PC-3 (cell line): ENCODE results near the gene SYAP1. TPM values are rescaled to one million over a fixed set of nuclear protein-coding genes. Genes with fewer than 3 reads are reported as not detected.
"Not testable (repeated sequence)": the region's sequence is repeated elsewhere in the genome, so short reads cannot be mapped to it uniquely, and the experiment has no call there.

Experiments used
- ATAC-seq: fragments of 200-7000 bp; cut with Tn5 transposase; 2 replicates; pipeline ENCODE4 v1.9.1; 2020; ENCODE audit warnings: mild to moderate bottlenecking, moderate library complexity
- BruUV-seq: library from RNA; stranded (reverse); fragments of 400-500 nt; replicated peaks from 2 replicates; lab custom pipeline; 2021; lab: Mats Ljungman, UMichigan
- CTCF ChIA-PET: fragments of 300-600 bp; sonication (Branson Sonifier 250); formaldehyde crosslinking; loops from one replicate; lab custom pipeline; 2022; ENCODE audit warnings: antibody characterized with exemption; lab: Charles Lee
- POLR2A ChIA-PET: fragments of 300-600 bp; sonication (Branson Sonifier 250); formaldehyde crosslinking; loops from one replicate; lab custom pipeline; 2022; ENCODE audit warnings: antibody characterized with exemption; ENCODE audit not compliant: unreplicated experiment; lab: Charles Lee
- DNase-seq: peaks from one replicate; pipeline ENCODE4 v3.0.0-alpha.2; 2015
- H2AFZ ChIP-seq: fragments of 300-600 bp; sonication (generic); 2 replicates; pipeline ENCODE4 v1.6.0; 2016; ENCODE audit warnings: antibody characterized with exemption, low read length
- H3F3A ChIP-seq: fragments of 300-600 bp; sonication (generic); one replicate; pipeline ENCODE4 v1.6.0; 2017; ENCODE audit warnings: antibody characterized with exemption, low read length, control low read depth, mild to moderate bottlenecking; ENCODE audit not compliant: unreplicated experiment
- H3K27ac ChIP-seq: fragments of 300-600 bp; sonication (generic); 2 replicates; pipeline ENCODE4 v1.5.1; 2016; ENCODE audit warnings: mild to moderate bottlenecking, low read length
- H3K27me3 ChIP-seq: fragments of 300-600 bp; sonication (generic); 2 replicates; pipeline ENCODE4 v1.6.1; 2016; ENCODE audit warnings: low read length, mixed read lengths
- H3K36me3 ChIP-seq: fragments of 300-600 bp; sonication (generic); 2 replicates; pipeline ENCODE4 v1.6.1; 2016; ENCODE audit warnings: low read depth, mixed run types, low read length, mixed read lengths
- H3K4me1 ChIP-seq: fragments of 300-600 bp; sonication (generic); 2 replicates; pipeline ENCODE4 v1.5.1; 2016; ENCODE audit warnings: low read length; ENCODE audit not compliant: insufficient read depth
- H3K4me2 ChIP-seq: fragments of 300-600 bp; sonication (generic); 2 replicates; pipeline ENCODE4 v1.6.0; 2016; ENCODE audit warnings: low read length
- H3K4me3 ChIP-seq: fragments of 300-600 bp; sonication (generic); 2 replicates; pipeline ENCODE4 v1.5.1; 2016; ENCODE audit warnings: mild to moderate bottlenecking, low read length, mixed read lengths
- H3K79me2 ChIP-seq: fragments of 300-600 bp; sonication (generic); 2 replicates; pipeline ENCODE4 v1.6.1; 2017; ENCODE audit warnings: low read length, mixed read lengths
- H3K9ac ChIP-seq: fragments of 300-600 bp; sonication (generic); 2 replicates; pipeline ENCODE4 v1.6.0; 2016; ENCODE audit warnings: mild to moderate bottlenecking, low read length
- H3K9me2 ChIP-seq: fragments of 300-600 bp; sonication (generic); replicated peaks from 2 replicates; pipeline ENCODE4 v1.6.1; 2016; ENCODE audit warnings: mixed run types, low read length, mixed read lengths
- H3K9me3 ChIP-seq: fragments of 300-600 bp; sonication (generic); 2 replicates; pipeline ENCODE4 v1.6.1; 2016; ENCODE audit warnings: low read length, mixed read lengths
- H4K20me1 ChIP-seq: fragments of 300-600 bp; sonication (generic); 2 replicates; pipeline ENCODE4 v1.6.1; 2016; ENCODE audit warnings: low read length, mixed read lengths
- CTCF ChIP-seq: fragments of 300-600 bp; sonication (generic); conservative IDR thresholded peaks from 2 replicates; pipeline ENCODE4 v1.5.1; 2017; ENCODE audit warnings: antibody characterized with exemption, low read depth, mild to moderate bottlenecking, low read length
- EZH2 ChIP-seq: fragments of 300-600 bp; sonication (generic); IDR thresholded peaks from one replicate; pipeline ENCODE4 v1.6.1; 2017; ENCODE audit warnings: antibody characterized with exemption, mild to moderate bottlenecking, low read length; ENCODE audit not compliant: unreplicated experiment
- EZH2phosphoT487 ChIP-seq: fragments of 300-600 bp; sonication (generic); IDR thresholded peaks from 2 replicates; pipeline ENCODE4 v1.6.1; 2018; ENCODE audit warnings: mild to moderate bottlenecking, antibody characterized with exemption, low read length, borderline replicate concordance
- intact Hi-C: fragments of 100-400 bp; cut with micrococcal nuclease; formaldehyde crosslinking; loops from 2 replicates; pipeline ENCODE4 v1.9.0; 2023
- total RNA-seq: library from RNA; depleted of rRNA; stranded (reverse); fragments of >200 nt; gene quantifications from 2 replicates; pipeline ENCODE4 v1.2.3, GENCODE V29; 2014

SYAP1 gene
- total RNA-seq, 1 experiment from 2014 or later, result 51.9 TPM

DNA sequence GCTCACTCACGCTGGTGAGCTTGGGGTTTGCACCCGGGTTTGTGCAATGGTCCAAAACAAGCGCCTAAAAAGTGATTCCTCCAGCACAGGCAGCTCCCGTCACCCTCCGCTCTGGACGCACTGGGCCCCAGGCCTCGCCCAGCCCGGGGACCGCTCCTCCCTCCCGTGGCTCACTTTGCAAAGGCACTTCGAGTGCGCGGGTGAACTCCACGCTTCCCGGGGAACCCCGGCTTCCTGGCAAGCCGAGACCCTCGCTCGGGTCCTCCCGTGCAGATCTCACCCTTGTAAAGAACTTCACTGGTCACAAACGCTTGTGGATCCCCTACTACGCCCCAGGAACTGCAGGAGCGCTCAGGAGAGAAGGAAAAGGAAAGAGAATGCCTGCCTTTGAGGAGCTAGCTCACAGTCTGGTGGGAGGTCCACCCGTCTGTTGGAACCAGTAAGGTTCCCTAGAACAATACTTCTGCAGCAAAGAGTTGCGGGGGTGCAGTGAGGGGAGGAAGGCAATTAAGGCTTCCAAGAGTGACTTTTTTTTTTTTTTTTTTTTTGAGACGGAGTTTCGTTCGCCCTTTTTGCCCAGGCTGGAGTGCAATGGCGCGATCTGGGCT is 6.8 kb upstream of the SYAP1 start, which contains the start of gene CTPS2:
Gene CTPS2, minus strand, starts transcription at position 122 of the 608 bp plus-strand sequence. CDS start 9,767 bp downstream, outside the sequence.
- peak within 1 kb of the TSS; percentile 43 for H3K27ac ChIP-seq
- peak within 1 kb of the TSS; percentile 92 for H2AFZ ChIP-seq
- ChIA-PET CTCF (no interaction called here), POLR2A (no interaction called here)
- BruUV-seq, result no TSS peak
- no peaks in the 10 kb centered on the region for H4K20me1 ChIP-seq
- no peaks in the 10 kb centered on the region for H3K27me3 ChIP-seq
- peaks cover 6% of the 10 kb centered on the region; the same call in 1 of the 2 replicates for H3K4me1 ChIP-seq
- peak within 1 kb of the TSS; percentile 84 for H3K9ac ChIP-seq
- ATAC-seq (peak; percentile 92), DNase-seq (peak; percentile 63)
- peak within 1 kb of the TSS; percentile 99 for H3K4me2 ChIP-seq
- H3K79me2 ChIP-seq, result peaks cover 31% of the 10 kb centered on the region
- no peaks in the 10 kb centered on the region for H3K9me3 ChIP-seq
- H3K4me3 ChIP-seq, result peak within 1 kb of the TSS; percentile 98
- no peaks in the 10 kb centered on the region for H3K9me2 ChIP-seq
- H3K36me3 ChIP-seq, result no peaks in the 10 kb centered on the region
- no peaks in the 10 kb centered on the region for H3F3A ChIP-seq
- TF ChIP-seq EZH2 (no peak), EZH2phosphoT487 (no peak), CTCF (no peak)
- intact Hi-C loops, result no loop called here

DNA sequence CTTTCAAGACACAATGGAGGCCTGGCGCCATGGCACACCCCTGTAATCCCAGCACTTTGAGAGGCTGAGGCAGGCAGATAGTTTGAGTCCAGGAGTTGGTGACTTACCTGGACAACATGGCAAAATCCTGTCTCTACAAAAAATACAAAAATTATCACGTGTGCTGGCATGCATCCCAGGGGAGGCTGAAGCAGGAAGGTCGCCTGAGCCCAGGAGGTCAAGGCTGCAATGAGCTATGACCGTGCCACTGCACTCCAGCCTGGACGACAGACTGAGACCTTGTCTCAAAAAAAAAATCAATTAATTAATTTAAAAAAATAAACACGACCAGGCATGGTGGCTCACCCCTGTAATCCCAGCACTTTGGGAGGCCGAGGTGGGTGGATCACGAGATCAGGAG is 4.9 kb upstream of the SYAP1 start:
- ATAC-seq, result no peak
- no peak for DNase-seq
- Histone ChIP-seq H3K9ac (no peak overlapping the region), H3K4me2 (no peak overlapping the region), H3K79me2 (peaks cover 32% of the 10 kb centered on the region), H3K9me2 (no peaks in the 10 kb centered on the region), H4K20me1 (no peaks in the 10 kb centered on the region), H3F3A (no peaks in the 10 kb centered on the region), H3K36me3 (no peaks in the 10 kb centered on the region), H3K9me3 (no peaks in the 10 kb centered on the region), H3K4me3 (no peak overlapping the region), H2AFZ (no peak overlapping the region), H3K4me1 (peaks cover 12% of the 10 kb centered on the region), H3K27ac (no peak overlapping the region), H3K27me3 (no peaks in the 10 kb centered on the region)
- intact Hi-C loops, result no loop called here
- TF ChIP-seq EZH2phosphoT487 (no peak), CTCF (no peak), EZH2 (no peak)
- ChIA-PET POLR2A (no interaction called here), CTCF (no interaction called here)
- BruUV-seq, result no TSS peak

DNA sequence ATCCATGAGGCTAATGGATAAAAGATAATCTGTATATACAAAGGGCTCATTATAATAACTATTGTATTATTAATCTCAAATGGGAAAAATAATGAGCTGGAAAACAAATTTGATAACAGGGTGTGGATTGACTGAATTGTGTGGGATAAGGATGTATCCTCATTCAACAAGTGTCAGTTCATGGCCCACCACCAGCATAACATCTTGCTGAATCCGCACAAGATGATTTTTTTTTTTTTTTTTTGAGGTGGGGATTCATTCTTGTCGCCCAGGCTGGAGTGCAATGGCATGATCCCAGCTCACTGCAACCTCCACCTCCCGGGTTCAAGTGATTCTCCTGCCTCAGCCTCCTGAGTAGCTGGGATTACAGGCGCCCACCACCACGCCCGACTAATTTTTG is 3.8 kb upstream of the SYAP1 start:
- H3K79me2 ChIP-seq, result peaks cover 37% of the 10 kb centered on the region
- H3K9ac ChIP-seq, H3K36me3 ChIP-seq, POLR2A ChIA-PET, DNase-seq, H3F3A ChIP-seq, H4K20me1 ChIP-seq, H3K4me3 ChIP-seq, ATAC-seq, intact Hi-C loops, H3K4me2 ChIP-seq, H3K27me3 ChIP-seq, H3K9me2 ChIP-seq, BruUV-seq, H3K9me3 ChIP-seq, H2AFZ ChIP-seq, CTCF ChIA-PET, H3K27ac ChIP-seq: not testable (repeated sequence)
- H3K4me1 ChIP-seq, result peaks cover 12% of the 10 kb centered on the region

DNA sequence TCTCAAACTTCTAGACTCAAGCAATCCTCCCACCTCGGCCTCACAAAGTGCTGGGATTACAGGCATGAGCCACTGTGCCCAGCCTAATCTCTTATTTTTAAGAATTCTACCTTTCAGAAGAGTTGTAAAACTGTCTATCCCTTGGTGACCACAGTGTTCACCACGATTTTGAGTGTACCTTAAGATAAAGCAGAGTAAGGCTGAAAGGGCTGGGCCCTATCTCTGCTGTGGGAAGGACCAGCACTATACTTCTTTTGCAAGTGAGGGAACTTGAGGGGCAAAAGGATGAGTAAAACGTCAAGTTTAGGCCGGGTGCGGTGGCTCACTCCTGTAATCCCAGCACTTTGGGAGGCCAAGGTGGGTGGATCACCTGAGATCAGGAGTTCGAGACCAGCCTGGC is 3.0 kb upstream of the SYAP1 start:
- intact Hi-C loops, ATAC-seq, H3K4me3 ChIP-seq, H3K27ac ChIP-seq, H2AFZ ChIP-seq, H3K9me3 ChIP-seq, H3K9me2 ChIP-seq, H3K9ac ChIP-seq, H3F3A ChIP-seq, H3K36me3 ChIP-seq, DNase-seq, BruUV-seq, CTCF ChIA-PET, POLR2A ChIA-PET, H3K27me3 ChIP-seq, H3K4me2 ChIP-seq: not testable (repeated sequence)
- Histone ChIP-seq H3K4me1 (peaks cover 12% of the 10 kb centered on the region), H3K79me2 (peaks cover 37% of the 10 kb centered on the region), H4K20me1 (peaks cover 17% of the 10 kb centered on the region)
